Testis (tissue), 3 donors: Measurements from ENCODE around the gene ZNF10. TPM values are rescaled to one million over a fixed set of nuclear protein-coding genes. Genes with fewer than 3 reads are reported as not detected.

Experiments
- DNase-seq: peaks from one replicate; pipeline ENCODE4 v3.0.0-alpha.2; 2019
- H3K27ac ChIP-seq, 2 donors: fragments of 200-600 bp; sonication (generic); one replicate each; pipeline ENCODE4 v1.5.1; 2019
- H3K27me3 ChIP-seq: fragments of 200-600 bp; sonication (generic); one replicate; pipeline ENCODE4 v1.5.1; 2019
- H3K36me3 ChIP-seq: fragments of 200-600 bp; sonication (generic); one replicate; pipeline ENCODE4 v1.5.1; 2017; ENCODE audit warnings: low read depth; ENCODE audit errors: missing control alignments
- H3K4me1 ChIP-seq: fragments of 200-600 bp; sonication (generic); one replicate; pipeline ENCODE4 v1.5.1; 2019
- H3K4me3 ChIP-seq, 2 donors: fragments of 200-600 bp; sonication (generic); one replicate each; pipeline ENCODE4 v1.5.1; 2017 to 2019
- H3K9me3 ChIP-seq: fragments of 200-600 bp; sonication (generic); one replicate; pipeline ENCODE4 v1.5.1; 2017
- CTCF ChIP-seq, 3 experiments: fragments of 450-650 bp in 2 of 3; fragments of 200-600 bp in 1 of 3; sonication (generic) in 1 of 3; IDR thresholded peaks; one replicate each; pipeline ENCODE4 v1.5.1; 2016 to 2019; ENCODE audit warnings: antibody characterized with exemption in 3 of 3, mild to moderate bottlenecking in 2 of 3, moderate library complexity in 1 of 3
- POLR2A ChIP-seq: fragments of 450-650 bp; IDR thresholded peaks from one replicate; pipeline ENCODE4 v1.6.1; 2017; ENCODE audit warnings: antibody characterized with exemption, mild to moderate bottlenecking, moderate library complexity
- WGBS, 2 donors: methylation state at CpG; one replicate each; pipeline ENCODE4 v1.1.5; 2018; 5-methylcytosine and 5-hydroxymethylcytosine counted together
- intact Hi-C: fragments of 100-400 bp; cut with DNase I; formaldehyde crosslinking; loops from one replicate; pipeline ENCODE4 v1.15.1; 2023; ENCODE audit warnings: low total_unique reads
- polyA plus RNA-seq: library from polyadenylated mRNA; stranded (reverse); fragments of 350-450 nt; fragmentation: Illumina TruSeq; extraction: RNeasy Lipid Tissue Mini Kit (QIAGEN cat#74804); gene quantifications from one replicate; pipeline ENCODE4 v1.2.3, GENCODE V29; 2014; ENCODE audit warnings: low read depth, low replicate concordance; ENCODE audit not compliant: insufficient read depth
- total RNA-seq, 2 donors: library from RNA; depleted of rRNA; stranded (reverse); fragments of >200 nt; gene quantifications; one replicate each; pipeline ENCODE4 v1.2.3, GENCODE V29; 2016

ZNF10 gene
- total and polyA plus RNA-seq, 3 donors from 2014 or later: 20.4 to 40.5 (median 38.3) TPM

GRCh38 chr12:133203344-133204263 is 73.2 kb downstream of the ZNF10 start:
- no peak for DNase-seq
- no peaks in the 10 kb centered on the region for H3K36me3 ChIP-seq
- H3K27me3 ChIP-seq: no peaks in the 10 kb centered on the region
- TF ChIP-seq CTCF (IDR thresholded peaks at IDR 0.05) (no peak), POLR2A (no peak)
- no peak overlapping the region for H3K4me3 ChIP-seq
- intact Hi-C loops: no loop called here
- 93 to 98% methylated on average over 7 of the region's 7 CpGs for WGBS, 2 donors
- no peaks in the 10 kb centered on the region for H3K9me3 ChIP-seq
- H3K27ac ChIP-seq: no peak overlapping the region
- H3K4me1 ChIP-seq: no peaks in the 10 kb centered on the region

GRCh38 chr12:133204264-133204603 is 73.8 kb downstream of the ZNF10 start:
- 94 to 98% methylated on average over 1 of the region's 1 CpG for WGBS, 2 donors
- DNase-seq: no peak
- H3K9me3 ChIP-seq: no peaks in the 10 kb centered on the region
- H3K27ac ChIP-seq: no peak overlapping the region
- H3K4me1 ChIP-seq: no peaks in the 10 kb centered on the region
- no peaks in the 10 kb centered on the region for H3K36me3 ChIP-seq
- H3K4me3 ChIP-seq: no peak overlapping the region
- H3K27me3 ChIP-seq: no peaks in the 10 kb centered on the region
- TF ChIP-seq CTCF (IDR thresholded peaks at IDR 0.05): no peak
- TF ChIP-seq POLR2A: no peak
- intact Hi-C loops: no loop called here

- H3K9me3 ChIP-seq: no peaks in the 10 kb centered on the region
- H3K27me3 ChIP-seq: no peaks in the 10 kb centered on the region
- TF ChIP-seq CTCF (IDR thresholded peaks at IDR 0.05): no peak
- TF ChIP-seq POLR2A: no peak
- WGBS, 2 donors: 94 to 97% methylated on average over 2 of the region's 2 CpGs
- DNase-seq: no peak
- H3K36me3 ChIP-seq: no peaks in the 10 kb centered on the region
- no peak overlapping the region for H3K27ac ChIP-seq
- intact Hi-C loops: no loop called here
- no peaks in the 10 kb centered on the region for H3K4me1 ChIP-seq
- H3K4me3 ChIP-seq: no peak overlapping the region
Measured at GRCh38 chr12:133206390-133206789, 76.0 kb downstream of the ZNF10 start.

Other genes with a start within 250 kb of the ZNF10 start
- gene CHFR, start 243.0 kb upstream of the ZNF10 start, total RNA-seq: 100 to 1,000 TPM in 1 of 2 donors, 10 to 100 TPM in 1; 89.6 to 100 TPM
- gene CHFR, start 243.0 kb upstream of the ZNF10 start, polyA plus RNA-seq: 62.2 TPM
- gene ZNF605, start 174.3 kb upstream of the ZNF10 start, total RNA-seq: 10 to 100 TPM; 13.4 to 14.6 TPM
- gene ZNF605, start 174.3 kb upstream of the ZNF10 start, polyA plus RNA-seq: 3.2 TPM
- 10 to 100 TPM; 24.2 to 26.9 TPM for gene ZNF26, start 144.3 kb upstream of the ZNF10 start, total RNA-seq
- 6.0 TPM for gene ZNF26, start 144.3 kb upstream of the ZNF10 start, polyA plus RNA-seq
- gene ZNF84, start 93.1 kb upstream of the ZNF10 start, total RNA-seq: 10 to 100 TPM; 37.2 to 45.5 TPM
- gene ZNF84, start 93.1 kb upstream of the ZNF10 start, polyA plus RNA-seq: 19.3 TPM
- gene ZNF140, start 49.7 kb upstream of the ZNF10 start, total RNA-seq: 10 to 100 TPM; 28.0 to 33.9 TPM
- 23.2 TPM for gene ZNF140, start 49.7 kb upstream of the ZNF10 start, polyA plus RNA-seq
- 1 to 10 TPM; 4.8 to 7.2 TPM for gene ZNF891, start 353 bp upstream of the ZNF10 start, total RNA-seq
- gene ZNF891, start 353 bp upstream of the ZNF10 start, polyA plus RNA-seq: 1.6 TPM
- 10 to 100 TPM; 18.6 to 20.4 TPM for gene ZNF268, start 50.9 kb downstream of the ZNF10 start, total RNA-seq
- 6.9 TPM for gene ZNF268, start 50.9 kb downstream of the ZNF10 start, polyA plus RNA-seq
- 10 to 100 TPM in 1 of 2 donors, 1 to 10 TPM in 1; 9.6 to 11.3 TPM for gene ANHX, start 105.2 kb downstream of the ZNF10 start, total RNA-seq
- gene ANHX, start 105.2 kb downstream of the ZNF10 start, polyA plus RNA-seq: 6.9 TPM